HEK293 (cell line): Measurements from ENCODE around the gene SF3A1.

Experiments used
- CTCF ChIA-PET: fragments of 350-600 bp; formaldehyde crosslinking; extraction: SDS; loops from one replicate; lab custom pipeline; 2021; ENCODE audit warnings: antibody characterized with exemption; lab: Yijun Ruan, JAX
- POLR2A ChIA-PET: fragments of 300-600 bp; formaldehyde crosslinking; extraction: SDS; loops from one replicate; lab custom pipeline; 2020; ENCODE audit warnings: antibody characterized with exemption, inconsistent platforms; lab: Yijun Ruan, JAX
- H3K27ac ChIP-seq: fragments of 200-500 bp; sonication (Bioruptor generic); 2 replicates; pipeline ENCODE4 v1.5.1; 2014; ENCODE audit warnings: low read depth, low read length, control low read depth, inconsistent platforms; ENCODE audit errors: extremely low read depth
- H3K36me3 ChIP-seq, 2 experiments: fragments of 200-500 bp in 1 of 2; sonication (Bioruptor generic) in 1 of 2; 1 replicate in 1 of 2; 2 replicates in 1 of 2; pipeline ENCODE4 v1.5.1; 2014 to 2017; ENCODE audit warnings: inconsistent platforms in 2 of 2, low read length in 2 of 2; ENCODE audit not compliant: control insufficient read depth in 2 of 2, insufficient read depth in 1 of 2
- H3K4me1 ChIP-seq: fragments of 200-500 bp; sonication (Bioruptor generic); 2 replicates; pipeline ENCODE4 v1.5.1; 2014; ENCODE audit warnings: mild to moderate bottlenecking, low read length, inconsistent platforms; ENCODE audit not compliant: control insufficient read depth, insufficient read depth
- H3K4me3 ChIP-seq: 2 replicates; pipeline ENCODE4 v1.5.1; 2011; ENCODE audit warnings: low read depth, mild to moderate bottlenecking, control low read depth, low read length, moderate library complexity
- H3K9me3 ChIP-seq: fragments of 200-500 bp; sonication (Bioruptor generic); 2 replicates; pipeline ENCODE4 v1.5.1; 2014; ENCODE audit warnings: low read depth, low read length, inconsistent platforms; ENCODE audit not compliant: control insufficient read depth, insufficient read depth
- BCL11A ChIP-seq: fragments of 450-650 bp; formaldehyde crosslinking; IDR thresholded peaks from 2 replicates; pipeline ENCODE4 v1.5.1; 2016; ENCODE audit warnings: low read depth, missing biosample characterization, missing genetic modification characterization
- CTCF ChIP-seq: fragments of 450-650 bp; formaldehyde crosslinking; IDR thresholded peaks from 2 replicates; pipeline ENCODE4 v1.5.1; 2016; ENCODE audit warnings: missing biosample characterization, missing genetic modification characterization
- EGR2 ChIP-seq: fragments of 450-650 bp; formaldehyde crosslinking; IDR thresholded peaks from 2 replicates; pipeline ENCODE4 v1.5.1; 2016; ENCODE audit warnings: low read depth, missing biosample characterization, missing genetic modification characterization
- GLI4 ChIP-seq: fragments of 450-650 bp; formaldehyde crosslinking; IDR thresholded peaks from 2 replicates; pipeline ENCODE4 v1.5.1; 2016; ENCODE audit warnings: missing biosample characterization, missing genetic modification characterization
- GLIS2 ChIP-seq: fragments of 450-650 bp; formaldehyde crosslinking; IDR thresholded peaks from 2 replicates; pipeline ENCODE4 v1.5.1; 2016; ENCODE audit warnings: missing biosample characterization, missing genetic modification characterization
- KLF1 ChIP-seq: fragments of 450-650 bp; formaldehyde crosslinking; IDR thresholded peaks from 2 replicates; pipeline ENCODE4 v1.5.1; 2016; ENCODE audit warnings: missing biosample characterization, missing genetic modification characterization
- KLF10 ChIP-seq: fragments of 450-650 bp; IDR thresholded peaks from 2 replicates; pipeline ENCODE4 v1.5.1; 2018; ENCODE audit warnings: missing biosample characterization, mild to moderate bottlenecking, missing genetic modification characterization
- SP3 ChIP-seq: fragments of 450-650 bp; formaldehyde crosslinking; IDR thresholded peaks from 2 replicates; pipeline ENCODE4 v1.5.1; 2016; ENCODE audit warnings: missing biosample characterization, missing genetic modification characterization
- TRIM28 ChIP-seq: IDR thresholded peaks from 2 replicates; pipeline ENCODE4 v1.6.1; 2011; ENCODE audit warnings: low read length, control low read depth, borderline replicate concordance
- WT1 ChIP-seq: fragments of 450-650 bp; formaldehyde crosslinking; IDR thresholded peaks from 2 replicates; pipeline ENCODE4 v1.5.1; 2016; ENCODE audit warnings: missing biosample characterization, missing genetic modification characterization
- ZBTB10 ChIP-seq: fragments of 450-650 bp; formaldehyde crosslinking; IDR thresholded peaks from 2 replicates; pipeline ENCODE4 v1.5.1; 2016; ENCODE audit warnings: missing biosample characterization, missing genetic modification characterization
- ZBTB20 ChIP-seq: fragments of 450-650 bp; formaldehyde crosslinking; IDR thresholded peaks from 2 replicates; pipeline ENCODE4 v1.5.1; 2016; ENCODE audit warnings: missing biosample characterization, missing genetic modification characterization
- ZBTB48 ChIP-seq: fragments of 450-650 bp; formaldehyde crosslinking; IDR thresholded peaks from 2 replicates; pipeline ENCODE4 v1.5.1; 2016; ENCODE audit warnings: missing biosample characterization, missing genetic modification characterization
- ZBTB7A ChIP-seq: fragments of 450-650 bp; formaldehyde crosslinking; IDR thresholded peaks from 2 replicates; pipeline ENCODE4 v1.5.1; 2016; ENCODE audit warnings: low read depth, missing biosample characterization, missing genetic modification characterization
- ZFHX2 ChIP-seq: fragments of 450-650 bp; formaldehyde crosslinking; conservative IDR thresholded peaks from 2 replicates; pipeline ENCODE4 v1.5.1; 2016; ENCODE audit warnings: missing biosample characterization, missing genetic modification characterization
- ZFP37 ChIP-seq: fragments of 450-650 bp; formaldehyde crosslinking; IDR thresholded peaks from 2 replicates; pipeline ENCODE4 v1.5.1; 2016; ENCODE audit warnings: missing biosample characterization, missing genetic modification characterization
- ZFP41 ChIP-seq: fragments of 450-650 bp; formaldehyde crosslinking; IDR thresholded peaks from 2 replicates; pipeline ENCODE4 v1.5.1; 2016; ENCODE audit warnings: missing biosample characterization, missing genetic modification characterization, borderline replicate concordance
- ZFP69B ChIP-seq: fragments of 450-650 bp; formaldehyde crosslinking; IDR thresholded peaks from 2 replicates; pipeline ENCODE4 v1.5.1; 2016; ENCODE audit warnings: missing biosample characterization, missing genetic modification characterization
- ZNF174 ChIP-seq: fragments of 450-650 bp; formaldehyde crosslinking; IDR thresholded peaks from 2 replicates; pipeline ENCODE4 v1.5.0; 2017; ENCODE audit warnings: missing biosample characterization, mild to moderate bottlenecking, missing genetic modification characterization
- ZNF19 ChIP-seq: fragments of 450-650 bp; formaldehyde crosslinking; IDR thresholded peaks from 2 replicates; pipeline ENCODE4; 2016; ENCODE audit warnings: missing biosample characterization, missing genetic modification characterization, low read depth
- ZNF239 ChIP-seq: fragments of 450-650 bp; formaldehyde crosslinking; IDR thresholded peaks from 2 replicates; pipeline ENCODE4 v1.5.1; 2016; ENCODE audit warnings: missing biosample characterization, missing genetic modification characterization
- ZNF274 ChIP-seq, 2 experiments: fragments of 200-500 bp in 1 of 2; fragments of 450-650 bp in 1 of 2; sonication (Bioruptor generic) in 1 of 2; formaldehyde crosslinking in 1 of 2; IDR thresholded peaks; 2 replicates each; pipeline versions ENCODE4 v1.5.1 to v1.6.1; 2014 to 2016; ENCODE audit warnings: borderline replicate concordance in 1 of 2, inconsistent platforms in 1 of 2, low read length in 1 of 2, missing biosample characterization in 1 of 2, missing genetic modification characterization in 1 of 2
- ZNF335 ChIP-seq: fragments of 450-650 bp; formaldehyde crosslinking; conservative IDR thresholded peaks from 2 replicates; pipeline ENCODE4 v1.5.1; 2016; ENCODE audit warnings: missing biosample characterization, missing genetic modification characterization
- ZNF473 ChIP-seq: fragments of 450-650 bp; formaldehyde crosslinking; IDR thresholded peaks from 2 replicates; pipeline ENCODE4 v1.5.1; 2017; ENCODE audit warnings: missing biosample characterization, missing genetic modification characterization
- ZNF513 ChIP-seq: fragments of 450-650 bp; IDR thresholded peaks from 2 replicates; pipeline ENCODE4 v1.5.1; 2018; ENCODE audit warnings: missing biosample characterization, missing genetic modification characterization
- ZNF529 ChIP-seq: fragments of 450-650 bp; formaldehyde crosslinking; IDR thresholded peaks from 2 replicates; pipeline ENCODE4 v1.5.1; 2017; ENCODE audit warnings: missing genetic modification characterization, missing biosample characterization; ENCODE audit not compliant: insufficient replicate concordance
- ZNF544 ChIP-seq: fragments of 450-650 bp; formaldehyde crosslinking; IDR thresholded peaks from 2 replicates; pipeline ENCODE4 v1.5.0; 2017; ENCODE audit warnings: missing biosample characterization, missing genetic modification characterization
- ZNF548 ChIP-seq: fragments of 450-650 bp; formaldehyde crosslinking; IDR thresholded peaks from 2 replicates; pipeline ENCODE4 v1.5.1; 2016; ENCODE audit warnings: missing biosample characterization, missing genetic modification characterization
- ZNF664 ChIP-seq: fragments of 450-650 bp; formaldehyde crosslinking; IDR thresholded peaks from 2 replicates; pipeline ENCODE4 v1.5.1; 2016; ENCODE audit warnings: missing biosample characterization, missing genetic modification characterization
- ZNF701 ChIP-seq: fragments of 450-650 bp; formaldehyde crosslinking; IDR thresholded peaks from 2 replicates; pipeline ENCODE4 v1.5.1; 2016; ENCODE audit warnings: missing biosample characterization, missing genetic modification characterization
- TF ChIP-seq, protein P1 (sequence below): fragments of 450-650 bp; formaldehyde crosslinking; IDR thresholded peaks from 2 replicates; pipeline ENCODE4 v1.5.1; 2016; ENCODE audit warnings: missing biosample characterization, missing genetic modification characterization, borderline replicate concordance

Gene SF3A1

DNA sequence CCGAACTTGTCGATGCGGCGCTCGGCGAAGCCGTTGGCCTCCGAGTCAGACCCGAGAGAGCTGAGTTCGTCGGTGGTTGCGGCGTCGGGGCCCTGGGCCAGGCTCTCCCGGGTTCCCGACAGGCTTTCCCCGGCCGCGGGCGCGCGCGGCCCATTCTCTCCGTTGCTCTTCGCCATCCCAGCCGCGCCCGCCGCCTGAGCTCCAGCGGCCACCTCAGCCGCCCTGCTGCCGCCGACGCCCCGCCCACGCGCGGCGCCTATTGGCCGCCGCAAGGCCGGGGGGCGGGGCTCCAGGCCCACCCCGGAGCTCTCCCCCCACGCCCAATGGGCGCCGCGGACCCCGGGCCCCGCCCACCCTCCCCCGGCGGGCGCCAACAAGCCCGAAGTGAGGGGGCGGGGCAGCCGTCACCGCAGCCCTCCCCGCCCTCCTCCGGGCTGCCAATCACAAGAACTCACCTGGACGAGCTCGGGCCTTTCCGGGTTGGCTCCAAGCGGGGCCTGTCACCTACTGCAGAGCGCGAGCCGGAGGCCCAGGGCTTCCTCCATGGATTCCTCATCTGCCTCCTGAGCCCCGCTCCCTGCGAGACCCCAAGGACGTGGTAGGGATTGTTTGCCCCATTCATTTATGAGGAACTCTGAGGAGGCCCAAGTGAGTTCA is 29.9 kb downstream of the SF3A1 start, which contains the start of gene TBC1D10A (continued):
- TF ChIP-seq CTCF (tag by site-specific recombination) (no peak), ZNF335 (peak; percentile 85), ZBTB20 (tag by site-specific recombination) (peak; percentile 51; the same call in 1 of the 2 replicates), ZFP41 (tag by site-specific recombination) (no peak), ZNF239 (0 out of 2 replicates have a peak, but pooled peaks have one; percentile 40), BCL11A (tag by site-specific recombination) (no peak), WT1 (no peak), ZBTB48 (tag by site-specific recombination) (peak; percentile 6; the same call in 1 of the 2 replicates), ZNF548 (tag by site-specific recombination) (no peak), ZNF513 (no peak), ZNF544 (tag by site-specific recombination) (no peak), ZNF473 (no peak), TRIM28 (no peak), KLF10 (tag by site-specific recombination) (peak; percentile 74), ZNF19 (tag by site-specific recombination) (no peak), KLF1 (tag by site-specific recombination) (0 out of 2 replicates have a peak, but pooled peaks have one; percentile 8), ZBTB7A (no peak), ZNF529 (no peak), SP3 (tag by site-specific recombination) (0 out of 2 replicates have a peak, but pooled peaks have one; percentile 30), ZNF274 (IDR thresholded peaks at IDR 0.05; ENCODE audit: low read length) (no peak), ZNF274 (tag by site-specific recombination; IDR thresholded peaks at IDR 0.05; ENCODE audit: borderline replicate concordance) (no peak), ZNF664 (tag by site-specific recombination) (no peak), GLIS2 (tag by site-specific recombination) (peak; percentile 37; the same call in 1 of the 2 replicates)
- TF ChIP-seq, protein P1, sequence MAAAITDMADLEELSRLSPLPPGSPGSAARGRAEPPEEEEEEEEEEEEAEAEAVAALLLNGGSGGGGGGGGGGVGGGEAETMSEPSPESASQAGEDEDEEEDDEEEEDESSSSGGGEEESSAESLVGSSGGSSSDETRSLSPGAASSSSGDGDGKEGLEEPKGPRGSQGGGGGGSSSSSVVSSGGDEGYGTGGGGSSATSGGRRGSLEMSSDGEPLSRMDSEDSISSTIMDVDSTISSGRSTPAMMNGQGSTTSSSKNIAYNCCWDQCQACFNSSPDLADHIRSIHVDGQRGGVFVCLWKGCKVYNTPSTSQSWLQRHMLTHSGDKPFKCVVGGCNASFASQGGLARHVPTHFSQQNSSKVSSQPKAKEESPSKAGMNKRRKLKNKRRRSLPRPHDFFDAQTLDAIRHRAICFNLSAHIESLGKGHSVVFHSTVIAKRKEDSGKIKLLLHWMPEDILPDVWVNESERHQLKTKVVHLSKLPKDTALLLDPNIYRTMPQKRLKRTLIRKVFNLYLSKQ: no peak
- TF ChIP-seq, all 188 proteins: peak for 27

GRCh38 chr22:30326255-30326705 is 30.4 kb downstream of the SF3A1 start:
- POLR2A ChIA-PET: interaction anchor here (0.6 to 2.6 kb wide), 20 partner anchors 10 to 1058 kb away, joined by 3 to 40 read pairs (median 6); partner anchors contain the start of genes CASTOR1, CCDC157 and SF3A1
- Histone ChIP-seq H3K36me3 (peaks cover 5 to 29% of the 10 kb centered on the region in 2 experiments; a peak in 2 of 3 replicates), H3K4me1 (peaks cover 11% of the 10 kb centered on the region), H3K9me3 (no peaks in the 10 kb centered on the region), H3K27ac (peak overlapping the region; percentile 72; the same call in 1 of the 2 replicates), H3K4me3 (peak overlapping the region; percentile 85)
- CTCF ChIA-PET: interaction anchor here (0.9 to 6.6 kb wide), 3 partner anchors 11 to 63 kb away, joined by 4 to 60 read pairs (median 18); partner anchors contain the start of gene CASTOR1
- TF ChIP-seq ZNF174 (tag by site-specific recombination) (no peak), GLI4 (tag by site-specific recombination) (no peak), EGR2 (tag by site-specific recombination) (peak; percentile 42; the same call in 1 of the 2 replicates), ZFHX2 (tag by site-specific recombination) (peak; percentile 64), ZNF701 (tag by site-specific recombination) (no peak), ZBTB10 (no peak), ZFP69B (tag by site-specific recombination) (peak; percentile 82; the same call in 1 of the 2 replicates), ZFP37 (tag by site-specific recombination) (no peak)
